ENCODE results near the gene HAPLN3. TPM values are rescaled to one million over a fixed set of nuclear protein-coding genes. Genes with fewer than 3 reads are reported as not detected.
A peak's percentile ranks its signal among the peaks of the same experiment; 100 is the strongest.

Gene HAPLN3
- total and polyA plus RNA-seq, 4 donors, result 3.9 to 15.5 (median 10.5) TPM

GRCh38 chr15:88908697-88909621 is 13.6 kb upstream of the HAPLN3 start:
- H3K9ac ChIP-seq (ENCODE audit: insufficient read depth in 1 of 2, low read length in 2 of 2), result no peak overlapping the region
- H3K36me3 ChIP-seq (ENCODE audit: control insufficient read depth in 4 of 4, insufficient read depth in 4 of 4, low read length in 4 of 4), result peaks cover 0 to 29% (median 20%) of the 10 kb centered on the region in 4 donors
- 93 to 94% methylated on average over 16 of the region's 16 CpGs for WGBS, 2 donors
- ATAC-seq (ENCODE audit: insufficient read depth, low FRiP score), result no peak
- no peak for DNase-seq
- peak overlapping the region in 1 of 2 donors; percentile 27 for H3K27ac ChIP-seq (ENCODE audit: low read depth in 1 of 2, low read length in 1 of 2)
- no peaks in the 10 kb centered on the region for H3K27me3 ChIP-seq (ENCODE audit: control insufficient read depth in 3 of 3, insufficient read depth in 3 of 3, low read length in 2 of 3)
- peaks cover 0 to 12% (median 7%) of the 10 kb centered on the region in 5 donors for H3K4me1 ChIP-seq (ENCODE audit: control insufficient read depth in 5 of 5, insufficient read depth in 5 of 5, low read length in 5 of 5)
- TF ChIP-seq CTCF (IDR thresholded peaks at IDR 0.05; ENCODE audit: control extremely low read depth, extremely low read depth), result no peak
- no peaks in the 10 kb centered on the region for H3K9me3 ChIP-seq (ENCODE audit: control insufficient read depth in 4 of 4, insufficient read depth in 3 of 4, low read length in 3 of 4)
- no peak overlapping the region for H3K4me3 ChIP-seq

- Histone ChIP-seq H3K9ac (ENCODE audit: insufficient read depth in 1 of 2, low read length in 2 of 2) (no peak overlapping the region), H3K27me3 (ENCODE audit: control insufficient read depth in 3 of 3, insufficient read depth in 3 of 3, low read length in 2 of 3) (no peaks in the 10 kb centered on the region), H3K9me3 (ENCODE audit: control insufficient read depth in 4 of 4, insufficient read depth in 3 of 4, low read length in 3 of 4) (no peaks in the 10 kb centered on the region), H3K27ac (ENCODE audit: low read depth in 1 of 2, low read length in 1 of 2) (no peak overlapping the region), H3K36me3 (ENCODE audit: control insufficient read depth in 4 of 4, insufficient read depth in 4 of 4, low read length in 4 of 4) (peaks cover 0 to 32% (median 22%) of the 10 kb centered on the region in 4 donors), H3K4me1 (ENCODE audit: control insufficient read depth in 5 of 5, insufficient read depth in 5 of 5, low read length in 5 of 5) (peaks cover 0 to 12% (median 7%) of the 10 kb centered on the region in 5 donors), H3K4me3 (no peak overlapping the region)
- TF ChIP-seq CTCF (IDR thresholded peaks at IDR 0.05; ENCODE audit: control extremely low read depth, extremely low read depth), result no peak
- WGBS, 2 donors, result 92 to 96% methylated on average over 12 of the region's 12 CpGs
- DNase-seq (no peak), ATAC-seq (ENCODE audit: insufficient read depth, low FRiP score) (no peak)
These were observed 12.8 kb upstream of the HAPLN3 start for GRCh38 chr15:88908123-88908522.

GRCh38 chr15:88907111-88907510 is 11.8 kb upstream of the HAPLN3 start:
- Histone ChIP-seq H3K4me3 (no peak overlapping the region), H3K27me3 (ENCODE audit: control insufficient read depth in 3 of 3, insufficient read depth in 3 of 3, low read length in 2 of 3) (no peaks in the 10 kb centered on the region), H3K27ac (ENCODE audit: low read depth in 1 of 2, low read length in 1 of 2) (no peak overlapping the region), H3K36me3 (ENCODE audit: control insufficient read depth in 4 of 4, insufficient read depth in 4 of 4, low read length in 4 of 4) (peaks cover 0 to 32% (median 23%) of the 10 kb centered on the region in 4 donors), H3K4me1 (ENCODE audit: control insufficient read depth in 5 of 5, insufficient read depth in 5 of 5, low read length in 5 of 5) (peaks cover 0 to 12% (median 5%) of the 10 kb centered on the region in 5 donors), H3K9ac (ENCODE audit: insufficient read depth in 1 of 2, low read length in 2 of 2) (no peak overlapping the region), H3K9me3 (ENCODE audit: control insufficient read depth in 4 of 4, insufficient read depth in 3 of 4, low read length in 3 of 4) (no peaks in the 10 kb centered on the region)
- DNase-seq (no peak), ATAC-seq (ENCODE audit: insufficient read depth, low FRiP score) (no peak)
- WGBS, 2 donors, result 91 to 93% methylated on average over 14 of the region's 14 CpGs
- TF ChIP-seq CTCF (IDR thresholded peaks at IDR 0.05; ENCODE audit: control extremely low read depth, extremely low read depth), result no peak
